ENCODE results near the gene MAPT.

- no peak for TF ChIP-seq EZH2 (IDR thresholded peaks at IDR 0.05)
- TF ChIP-seq, protein P1, sequence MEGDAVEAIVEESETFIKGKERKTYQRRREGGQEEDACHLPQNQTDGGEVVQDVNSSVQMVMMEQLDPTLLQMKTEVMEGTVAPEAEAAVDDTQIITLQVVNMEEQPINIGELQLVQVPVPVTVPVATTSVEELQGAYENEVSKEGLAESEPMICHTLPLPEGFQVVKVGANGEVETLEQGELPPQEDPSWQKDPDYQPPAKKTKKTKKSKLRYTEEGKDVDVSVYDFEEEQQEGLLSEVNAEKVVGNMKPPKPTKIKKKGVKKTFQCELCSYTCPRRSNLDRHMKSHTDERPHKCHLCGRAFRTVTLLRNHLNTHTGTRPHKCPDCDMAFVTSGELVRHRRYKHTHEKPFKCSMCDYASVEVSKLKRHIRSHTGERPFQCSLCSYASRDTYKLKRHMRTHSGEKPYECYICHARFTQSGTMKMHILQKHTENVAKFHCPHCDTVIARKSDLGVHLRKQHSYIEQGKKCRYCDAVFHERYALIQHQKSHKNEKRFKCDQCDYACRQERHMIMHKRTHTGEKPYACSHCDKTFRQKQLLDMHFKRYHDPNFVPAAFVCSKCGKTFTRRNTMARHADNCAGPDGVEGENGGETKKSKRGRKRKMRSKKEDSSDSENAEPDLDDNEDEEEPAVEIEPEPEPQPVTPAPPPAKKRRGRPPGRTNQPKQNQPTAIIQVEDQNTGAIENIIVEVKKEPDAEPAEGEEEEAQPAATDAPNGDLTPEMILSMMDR (IDR thresholded peaks at IDR 0.05) = no peak
Observed at GRCh38 chr17:45962221-45962972, 68.0 kb downstream of the MAPT start.
